ENCODE results near the gene QRFP.

The QRFP gene

DNA sequence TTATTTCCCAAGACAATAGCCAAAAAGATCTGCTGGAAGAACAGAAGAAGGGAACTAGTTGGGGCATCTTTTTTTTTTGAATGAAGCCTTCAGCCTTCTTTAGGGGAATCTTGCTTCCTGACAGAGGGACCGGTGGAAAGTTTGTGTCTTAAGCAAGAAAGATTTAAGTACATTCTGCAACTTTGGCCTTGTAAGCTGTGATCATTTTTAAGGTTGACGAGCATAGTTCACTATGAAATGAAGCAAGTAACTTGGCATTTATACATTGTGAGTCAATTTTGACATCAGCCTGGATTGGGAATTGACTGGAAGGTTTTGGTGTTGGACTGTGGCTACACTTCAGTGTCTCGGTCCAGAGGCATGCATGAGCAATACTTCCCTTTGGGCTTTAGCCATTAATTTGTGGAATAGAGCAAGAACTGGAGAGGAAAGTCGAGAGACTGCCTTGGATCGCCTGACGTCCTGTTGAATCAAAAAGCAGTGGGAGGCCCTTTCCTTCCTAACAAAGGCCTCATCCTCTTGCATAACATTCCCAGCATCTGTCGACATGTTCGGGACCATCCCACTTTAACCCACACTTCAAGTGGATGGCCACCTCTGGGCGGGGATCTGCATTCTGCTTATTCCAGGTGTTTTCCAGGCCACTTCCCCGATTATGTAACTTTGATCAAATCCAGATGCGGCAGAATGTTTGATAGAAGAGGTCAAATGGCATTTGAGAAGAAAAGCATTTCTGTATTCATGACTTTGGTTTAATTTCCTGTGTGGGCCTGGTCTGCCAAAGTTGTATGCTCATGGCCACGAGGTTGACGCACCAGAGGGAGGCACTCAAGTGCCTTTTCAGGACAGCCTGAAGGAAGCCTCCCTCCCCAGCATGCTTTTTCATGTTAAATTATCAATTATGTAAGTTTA is 49.0 kb downstream of the QRFP start:
- DNase-seq: no peak

DNA sequence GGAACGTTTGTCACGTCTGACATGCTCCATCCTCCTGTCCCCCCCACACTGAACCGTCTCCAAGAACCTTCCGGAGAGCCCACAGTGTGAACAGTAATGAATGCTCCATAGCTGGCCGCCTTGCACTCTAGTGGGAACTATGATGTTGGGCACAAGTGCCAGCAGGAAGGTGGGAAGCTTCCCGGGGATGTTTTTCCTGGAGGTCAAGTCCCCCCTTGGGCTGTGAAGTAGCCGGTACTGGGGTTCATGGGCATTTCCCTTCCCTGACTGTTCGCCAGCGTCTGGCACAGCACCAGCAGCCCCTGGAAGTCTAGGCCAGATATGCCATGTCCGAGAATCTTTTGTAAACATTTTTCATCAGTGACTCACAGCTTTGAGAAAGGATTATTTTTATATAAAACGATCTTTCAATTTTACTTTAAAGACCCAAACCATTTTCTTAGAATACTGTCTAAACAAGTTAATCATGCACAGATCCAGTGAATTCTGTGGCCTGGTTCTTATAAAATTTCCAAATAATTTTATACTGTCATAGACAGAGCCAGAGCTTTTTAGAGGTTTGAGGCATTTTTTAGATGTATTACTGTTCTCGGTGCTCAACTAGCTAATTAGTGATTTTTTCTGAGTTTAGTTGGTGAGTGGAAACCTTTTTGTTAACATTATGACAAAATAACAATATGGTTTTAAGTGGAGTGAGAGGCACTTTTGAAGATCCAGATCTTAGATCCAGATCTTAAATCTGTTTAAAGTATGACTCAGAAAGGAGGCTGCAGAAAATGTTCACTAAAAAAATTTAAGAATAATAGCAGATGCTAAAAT is 49.9 kb downstream of the QRFP start:
- no peak for DNase-seq

- no peak for DNase-seq
Measured at GRCh38 chr9:130845901-130846481, 50.6 kb downstream of the QRFP start.

- DNase-seq: no peak
Measured at GRCh38 chr9:130845254-130845653, 51.4 kb downstream of the QRFP start.

GRCh38 chr9:130844044-130844451 is 52.6 kb downstream of the QRFP start:
- no peak for DNase-seq

DNA sequence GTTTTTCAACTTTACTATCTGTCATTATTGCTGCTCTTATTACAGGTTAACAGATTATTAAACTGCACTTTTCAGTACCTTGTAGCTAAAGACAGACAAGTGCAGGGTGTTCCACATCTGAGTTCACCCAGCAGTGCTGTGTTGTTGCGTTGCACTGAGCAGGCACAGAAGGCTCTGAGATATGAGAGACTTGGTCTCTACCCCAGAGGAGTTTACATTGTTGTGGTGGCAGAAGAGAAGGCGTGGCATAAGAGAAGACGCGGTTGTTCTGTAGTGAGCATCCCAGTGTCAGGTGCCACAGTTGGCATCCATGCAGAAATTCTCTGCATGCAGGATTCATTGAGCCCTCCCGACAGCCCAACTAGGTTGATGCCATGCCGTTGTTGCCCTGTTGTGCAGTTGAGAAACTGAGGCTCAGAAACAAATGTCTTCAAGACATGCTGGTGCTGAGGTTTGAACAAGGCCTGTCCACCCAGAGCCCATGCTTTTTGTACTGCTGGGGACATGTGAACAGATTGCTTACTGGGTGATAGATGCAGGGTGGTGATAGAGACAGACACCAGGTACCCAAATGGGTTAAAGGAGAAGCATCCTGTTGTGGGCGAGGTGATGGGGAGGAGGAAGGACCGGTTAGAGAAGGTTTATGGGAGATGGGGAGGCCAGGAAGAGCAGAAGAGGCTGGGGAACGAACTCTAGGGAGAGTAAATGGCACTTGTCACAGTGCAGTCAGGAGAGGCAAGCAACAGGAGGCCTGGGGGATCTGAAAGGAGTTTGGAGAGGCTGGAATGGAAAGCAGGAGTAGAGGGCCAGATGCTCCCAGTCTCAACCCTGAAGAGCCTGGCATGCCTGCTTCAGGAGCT is 53.3 kb downstream of the QRFP start:
- no peak for DNase-seq
